Activated T-cell treated with anti-CD3 and anti-CD28 coated beads for 48 hours (primary cell): ENCODE data around the gene BMP7.

Experiments
- DNase-seq: peaks from one replicate; pipeline ENCODE4 v3.0.0-alpha.2; 2020; ENCODE audit warnings: low read depth

The BMP7 gene

GRCh38 chr20:57266291-57267157 is at the start of gene BMP7:
Gene BMP7, minus strand, starts transcription at chr20:57266641. Its CDS starts 519 bp downstream, at chr20:57266122.
- no peak for DNase-seq

GRCh38 chr20:57315976-57316480 is 49.6 kb upstream of the BMP7 start:
- no peak for DNase-seq

GRCh38 chr20:57315083-57315975 is 48.9 kb upstream of the BMP7 start:
- no peak for DNase-seq

GRCh38 chr20:57313951-57314350 is 47.5 kb upstream of the BMP7 start:
- no peak for DNase-seq

GRCh38 chr20:57313230-57313629 is 46.8 kb upstream of the BMP7 start:
- no peak for DNase-seq

GRCh38 chr20:57312138-57312537 is 45.7 kb upstream of the BMP7 start:
- no peak for DNase-seq

GRCh38 chr20:57310821-57311514 is 44.5 kb upstream of the BMP7 start:
- DNase-seq, result no peak

GRCh38 chr20:57309544-57310115 is 43.2 kb upstream of the BMP7 start:
- no peak for DNase-seq

- no peak for DNase-seq
These were observed 42.2 kb upstream of the BMP7 start for GRCh38 chr20:57308451-57309271.

- DNase-seq, result no peak
These were observed 40.3 kb upstream of the BMP7 start for GRCh38 chr20:57306747-57307146.

- DNase-seq, result no peak
These were observed 34.6 kb upstream of the BMP7 start for GRCh38 chr20:57301026-57301425.

- no peak for DNase-seq
These were observed 32.0 kb upstream of the BMP7 start for GRCh38 chr20:57298457-57298856.

- no peak for DNase-seq
These were observed 28.1 kb upstream of the BMP7 start for GRCh38 chr20:57294550-57294949.

- DNase-seq, result no peak
These were observed 27.6 kb upstream of the BMP7 start for GRCh38 chr20:57293995-57294394.

GRCh38 chr20:57292611-57293010 is 26.2 kb upstream of the BMP7 start:
- DNase-seq, result no peak

- DNase-seq, result no peak
These were observed 25.3 kb upstream of the BMP7 start for GRCh38 chr20:57291694-57292093.

GRCh38 chr20:57291003-57291402 is 24.6 kb upstream of the BMP7 start:
- DNase-seq, result no peak

- DNase-seq, result no peak
These were observed 23.7 kb upstream of the BMP7 start for GRCh38 chr20:57290178-57290484.

- no peak for DNase-seq
These were observed 23.1 kb upstream of the BMP7 start for GRCh38 chr20:57289391-57290177.

- DNase-seq, result no peak
These were observed 22.3 kb upstream of the BMP7 start for GRCh38 chr20:57288651-57289277.
